Hepatocyte (in vitro differentiated cells): Measurements from ENCODE around the gene PKM. TPM values are rescaled to one million over a fixed set of nuclear protein-coding genes. Genes with fewer than 3 reads are reported as not detected.

Experiments
- DNase-seq: peaks from one replicate; pipeline ENCODE4 v3.0.0-alpha.2; 2016; ENCODE audit warnings: low spot score
- H2AFZ ChIP-seq: fragments of 200-600 bp; sonication (generic); 2 replicates; pipeline ENCODE4 v1.6.0; 2016; ENCODE audit warnings: antibody characterized with exemption, mild to moderate bottlenecking
- H3K27ac ChIP-seq: fragments of 200-600 bp; sonication (generic); 2 replicates; pipeline ENCODE4 v1.5.1; 2016; ENCODE audit warnings: mild to moderate bottlenecking
- H3K27me3 ChIP-seq: fragments of 200-600 bp; sonication (generic); 2 replicates; pipeline ENCODE4 v1.6.1; 2016
- H3K36me3 ChIP-seq: fragments of 200-600 bp; sonication (generic); replicated peaks from 2 replicates; pipeline ENCODE4 v1.5.1; 2016; ENCODE audit warnings: low read depth; ENCODE audit not compliant: insufficient read depth
- H3K4me1 ChIP-seq: fragments of 200-600 bp; sonication (generic); 2 replicates; pipeline ENCODE4 v1.5.1; 2016; ENCODE audit warnings: mild to moderate bottlenecking, moderate library complexity; ENCODE audit not compliant: insufficient read depth
- H3K4me2 ChIP-seq: fragments of 200-600 bp; sonication (generic); 2 replicates; pipeline ENCODE4 v1.6.0; 2016
- H3K4me3 ChIP-seq: fragments of 200-600 bp; sonication (generic); 2 replicates; pipeline ENCODE4 v1.5.1; 2016; ENCODE audit warnings: mild to moderate bottlenecking
- H3K79me2 ChIP-seq: fragments of 200-600 bp; sonication (generic); 2 replicates; pipeline ENCODE4 v1.6.0; 2017; ENCODE audit warnings: mild to moderate bottlenecking
- H3K9me2 ChIP-seq: fragments of 200-600 bp; sonication (generic); replicated peaks from 2 replicates; pipeline ENCODE4 v1.6.0; 2017; ENCODE audit warnings: mild to moderate bottlenecking; ENCODE audit not compliant: insufficient read depth
- H3K9me3 ChIP-seq: fragments of 200-600 bp; sonication (generic); 2 replicates; pipeline ENCODE4 v1.5.1; 2016; ENCODE audit warnings: low read depth, mild to moderate bottlenecking
- H4K20me1 ChIP-seq: fragments of 200-600 bp; sonication (generic); 2 replicates; pipeline ENCODE4 v1.6.0; 2016; ENCODE audit warnings: mild to moderate bottlenecking; ENCODE audit not compliant: insufficient read depth, poor library complexity, severe bottlenecking
- EZH2 ChIP-seq: fragments of 200-600 bp; sonication (generic); IDR thresholded peaks from 2 replicates; pipeline ENCODE4 v1.6.1; 2016; ENCODE audit warnings: antibody characterized with exemption, mild to moderate bottlenecking, borderline replicate concordance
- EZH2phosphoT487 ChIP-seq: fragments of 200-600 bp; sonication (generic); IDR thresholded peaks from one replicate; pipeline ENCODE4 v1.6.1; 2018; ENCODE audit warnings: antibody characterized with exemption, mild to moderate bottlenecking, low read depth, moderate library complexity; ENCODE audit not compliant: unreplicated experiment, severe bottlenecking
- WGBS: methylation state at CpG from one replicate; pipeline ENCODE4 v1.1.6; 2016; ENCODE audit warnings: low lambda C conversion rate; ENCODE audit errors: missing lambda C conversion rate; 5-methylcytosine and 5-hydroxymethylcytosine counted together
- polyA plus RNA-seq: library from polyadenylated mRNA; unstranded; fragments of >200 nt; fragmentation: Nextera tagmentation; extraction: Ambion mirVana; gene quantifications from 2 replicates; pipeline ENCODE4 v1.2.1, GENCODE V29; 2016
- total RNA-seq: library from RNA; depleted of rRNA; stranded (reverse); fragments of >200 nt; gene quantifications from 2 replicates; pipeline ENCODE4 v1.2.3, GENCODE V29; 2014
- TF ChIP-seq, protein P1 (sequence below): fragments of 200-600 bp; sonication (generic); IDR thresholded peaks from 2 replicates; pipeline ENCODE4 v1.5.1; 2016; ENCODE audit warnings: antibody characterized with exemption, mild to moderate bottlenecking; ENCODE audit not compliant: poor library complexity

The PKM gene
- 314 and 332 TPM in 2 replicates for total RNA-seq
- polyA plus RNA-seq, result 376 and 403 TPM in 2 replicates

DNA sequence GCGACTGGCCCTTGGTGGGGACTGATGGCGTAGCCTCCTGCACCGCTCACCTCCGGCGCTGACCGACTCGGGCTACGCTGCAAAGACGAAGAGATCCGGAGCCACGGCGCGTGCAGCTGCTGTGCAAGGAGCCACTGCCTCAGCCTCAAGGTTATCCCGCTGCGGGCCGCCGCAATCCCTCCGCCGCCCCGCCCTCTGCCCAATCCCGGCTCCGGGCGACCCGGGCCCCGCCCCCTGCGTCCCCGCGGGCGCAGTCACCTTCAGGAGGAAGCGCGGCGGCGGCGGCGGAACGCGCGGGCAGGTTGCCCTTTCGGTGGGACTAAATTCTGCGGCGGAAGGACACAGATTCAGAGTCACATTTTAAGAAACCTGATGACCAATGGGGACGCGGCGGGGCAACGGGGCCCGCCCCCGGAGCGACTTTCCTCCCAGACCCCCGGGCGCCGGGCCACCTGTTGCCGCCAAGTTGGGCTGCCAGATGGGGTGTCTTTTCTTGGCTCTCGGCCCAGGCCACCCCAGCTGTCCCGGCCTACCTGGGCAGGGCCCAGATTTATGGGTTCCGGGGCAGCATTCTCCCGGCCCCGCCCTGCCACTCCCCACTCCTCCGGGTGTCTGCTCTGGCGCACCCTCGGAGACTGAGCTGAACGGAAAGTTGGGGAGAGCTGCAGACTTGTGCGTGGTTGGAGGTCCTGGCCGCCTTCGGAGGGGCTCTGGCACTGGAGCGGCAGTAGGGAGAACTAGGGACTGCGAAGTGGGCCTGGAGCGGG, at the start of gene PKM:
PKM (minus strand) TSS at position 125 of the 767 bp plus-strand sequence. CDS start 12,093 bp downstream, outside the sequence.
- Histone ChIP-seq H4K20me1 (peaks cover 3% of the 10 kb centered on the region), H3K9me3 (no peaks in the 10 kb centered on the region), H2AFZ (peak within 1 kb of the TSS; percentile 88), H3K27me3 (no peaks in the 10 kb centered on the region), H3K4me1 (peaks cover 35% of the 10 kb centered on the region), H3K27ac (peak within 1 kb of the TSS; percentile 95), H3K4me3 (peak within 1 kb of the TSS; percentile 76), H3K36me3 (no peaks in the 10 kb centered on the region), H3K9me2 (no peaks in the 10 kb centered on the region), H3K79me2 (peaks cover 37% of the 10 kb centered on the region), H3K4me2 (peak within 1 kb of the TSS; percentile 86)
- TF ChIP-seq EZH2phosphoT487, result no peak
- TF ChIP-seq EZH2, result no peak
- TF ChIP-seq, protein P1, sequence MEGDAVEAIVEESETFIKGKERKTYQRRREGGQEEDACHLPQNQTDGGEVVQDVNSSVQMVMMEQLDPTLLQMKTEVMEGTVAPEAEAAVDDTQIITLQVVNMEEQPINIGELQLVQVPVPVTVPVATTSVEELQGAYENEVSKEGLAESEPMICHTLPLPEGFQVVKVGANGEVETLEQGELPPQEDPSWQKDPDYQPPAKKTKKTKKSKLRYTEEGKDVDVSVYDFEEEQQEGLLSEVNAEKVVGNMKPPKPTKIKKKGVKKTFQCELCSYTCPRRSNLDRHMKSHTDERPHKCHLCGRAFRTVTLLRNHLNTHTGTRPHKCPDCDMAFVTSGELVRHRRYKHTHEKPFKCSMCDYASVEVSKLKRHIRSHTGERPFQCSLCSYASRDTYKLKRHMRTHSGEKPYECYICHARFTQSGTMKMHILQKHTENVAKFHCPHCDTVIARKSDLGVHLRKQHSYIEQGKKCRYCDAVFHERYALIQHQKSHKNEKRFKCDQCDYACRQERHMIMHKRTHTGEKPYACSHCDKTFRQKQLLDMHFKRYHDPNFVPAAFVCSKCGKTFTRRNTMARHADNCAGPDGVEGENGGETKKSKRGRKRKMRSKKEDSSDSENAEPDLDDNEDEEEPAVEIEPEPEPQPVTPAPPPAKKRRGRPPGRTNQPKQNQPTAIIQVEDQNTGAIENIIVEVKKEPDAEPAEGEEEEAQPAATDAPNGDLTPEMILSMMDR, result no peak
- peak; percentile 97 for DNase-seq
- under 1% methylated on average over 46 of the region's 67 CpGs for WGBS

DNA sequence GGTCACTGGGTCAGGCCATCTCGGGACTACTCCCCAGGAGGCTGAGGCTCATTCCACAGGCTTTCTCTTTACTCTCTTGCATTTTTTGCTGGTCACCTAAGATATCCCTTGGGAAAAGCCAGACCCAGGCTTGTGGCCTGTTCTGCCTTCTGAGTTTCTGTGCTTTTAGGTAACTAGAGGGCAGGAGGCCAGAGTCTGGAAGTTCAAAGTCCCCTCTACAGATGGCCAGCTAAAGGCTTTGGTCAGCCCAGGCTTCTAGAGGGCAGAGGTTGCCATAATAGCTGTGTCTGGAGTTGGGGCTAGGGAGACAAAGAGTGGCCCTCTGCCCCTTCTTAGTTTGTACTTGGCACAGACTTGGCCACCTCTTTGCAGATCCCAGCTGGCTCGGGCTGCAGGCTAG, 49.8 kb upstream of the PKM start:
- H3K4me2 ChIP-seq, result no peak overlapping the region
- H2AFZ ChIP-seq, result no peak overlapping the region
- H3K9me2 ChIP-seq, result no peaks in the 10 kb centered on the region
- H3K4me3 ChIP-seq, result no peak overlapping the region
- DNase-seq, result no peak
- no peaks in the 10 kb centered on the region for H3K79me2 ChIP-seq
- WGBS, result 79% methylated on average over 2 of the region's 2 CpGs
- no peaks in the 10 kb centered on the region for H3K9me3 ChIP-seq
- TF ChIP-seq EZH2phosphoT487 (no peak), EZH2 (no peak)
- TF ChIP-seq, protein P1, result no peak
- no peaks in the 10 kb centered on the region for H4K20me1 ChIP-seq
- no peaks in the 10 kb centered on the region for H3K4me1 ChIP-seq
- no peaks in the 10 kb centered on the region for H3K27me3 ChIP-seq
- no peaks in the 10 kb centered on the region for H3K36me3 ChIP-seq
- H3K27ac ChIP-seq, result no peak overlapping the region

DNA sequence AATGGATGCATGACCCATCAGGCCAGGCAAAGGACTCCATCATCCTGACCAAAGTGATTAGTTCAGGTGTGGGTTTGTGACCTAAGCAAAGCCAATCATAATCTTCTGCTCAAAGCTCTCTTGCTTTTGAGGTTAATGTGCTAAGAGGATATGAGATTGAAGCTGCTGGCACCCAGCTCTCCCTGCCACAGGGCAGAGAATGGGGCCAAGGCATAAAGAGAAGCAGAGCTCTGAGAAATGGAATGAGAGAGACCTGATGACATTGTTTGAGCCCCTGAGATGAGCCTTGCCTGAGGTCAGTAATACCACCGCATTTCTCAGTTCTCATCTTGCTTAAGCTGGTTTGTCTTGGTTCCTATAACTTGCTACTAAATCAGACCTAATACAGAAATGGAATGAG, 47.7 kb upstream of the PKM start:
- no peaks in the 10 kb centered on the region for H3K27me3 ChIP-seq
- WGBS, result 95% methylated on average over 1 of the region's 1 CpG
- H2AFZ ChIP-seq, result no peak overlapping the region
- no peak overlapping the region for H3K4me2 ChIP-seq
- H3K36me3 ChIP-seq, result no peaks in the 10 kb centered on the region
- no peaks in the 10 kb centered on the region for H3K4me1 ChIP-seq
- no peaks in the 10 kb centered on the region for H3K79me2 ChIP-seq
- no peak overlapping the region for H3K27ac ChIP-seq
- H3K4me3 ChIP-seq, result no peak overlapping the region
- TF ChIP-seq EZH2phosphoT487, result no peak
- TF ChIP-seq, protein P1, result no peak
- no peak for TF ChIP-seq EZH2
- H3K9me2 ChIP-seq, result no peaks in the 10 kb centered on the region
- H4K20me1 ChIP-seq, result no peaks in the 10 kb centered on the region
- DNase-seq, result no peak
- H3K9me3 ChIP-seq, result no peaks in the 10 kb centered on the region
